AG09309 (cell line): Measurements from ENCODE around the gene SCAANT1.

Source experiments
- DNase-seq: peaks from one replicate; pipeline ENCODE4 v3.0.0-alpha.2; 2010; ENCODE audit warnings: low read depth
- H3K4me3 ChIP-seq: 2 replicates; pipeline ENCODE4 v1.5.1; 2011; ENCODE audit warnings: mild to moderate bottlenecking, low read depth, low read length, moderate library complexity; ENCODE audit not compliant: control insufficient read depth
- CTCF ChIP-seq: IDR thresholded peaks from 2 replicates; pipeline ENCODE4 v1.5.1; 2011; ENCODE audit warnings: mild to moderate bottlenecking, low read depth, low read length, inconsistent platforms; ENCODE audit not compliant: insufficient read depth, control insufficient read depth; ENCODE audit errors: missing control alignments

The SCAANT1 gene

DNA sequence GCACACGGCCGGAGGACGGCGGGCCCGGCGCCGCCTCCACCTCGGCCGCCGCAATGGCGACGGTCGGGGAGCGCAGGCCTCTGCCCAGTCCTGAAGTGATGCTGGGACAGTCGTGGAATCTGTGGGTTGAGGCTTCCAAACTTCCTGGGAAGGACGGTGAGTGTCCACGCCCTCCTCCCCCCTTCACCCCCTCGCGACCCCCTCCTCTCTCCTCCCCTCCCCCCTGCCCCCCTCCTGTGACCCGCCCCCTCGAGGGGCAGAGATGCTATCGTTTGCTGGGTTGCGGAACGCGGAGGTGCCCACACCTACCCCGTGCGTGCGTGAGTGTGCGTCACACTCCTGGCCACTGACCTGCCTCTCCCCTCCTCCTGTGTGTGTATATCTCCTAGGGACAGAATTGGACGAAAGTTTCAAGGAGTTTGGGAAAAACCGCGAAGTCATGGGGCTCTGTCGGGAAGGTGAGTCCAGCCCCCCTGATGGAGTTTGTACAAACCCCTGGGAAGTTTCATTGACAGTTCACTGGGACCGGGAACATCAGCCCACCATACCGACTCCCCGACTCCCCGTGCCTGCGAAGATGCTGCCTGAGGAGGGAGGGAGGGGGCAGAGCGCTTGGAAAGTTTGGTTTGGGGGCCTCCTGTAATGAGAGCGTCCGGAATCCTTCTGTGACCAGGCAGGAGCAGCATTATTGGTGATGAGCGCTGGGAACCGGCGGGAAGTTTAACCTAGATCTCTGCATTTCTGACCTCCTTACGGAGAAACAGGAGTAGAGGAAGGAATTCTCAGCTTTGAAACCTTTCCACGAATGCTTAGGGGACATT, 795 bp upstream of the SCAANT1 start:
- DNase-seq: no peak
- peak overlapping the region; percentile 79 for H3K4me3 ChIP-seq
- TF ChIP-seq CTCF: no peak

GRCh38 chr3:63911509-63911872, 692 bp downstream of the SCAANT1 start:
- DNase-seq: no peak
- peak overlapping the region; percentile 79 for H3K4me3 ChIP-seq
- TF ChIP-seq CTCF: no peak

DNA sequence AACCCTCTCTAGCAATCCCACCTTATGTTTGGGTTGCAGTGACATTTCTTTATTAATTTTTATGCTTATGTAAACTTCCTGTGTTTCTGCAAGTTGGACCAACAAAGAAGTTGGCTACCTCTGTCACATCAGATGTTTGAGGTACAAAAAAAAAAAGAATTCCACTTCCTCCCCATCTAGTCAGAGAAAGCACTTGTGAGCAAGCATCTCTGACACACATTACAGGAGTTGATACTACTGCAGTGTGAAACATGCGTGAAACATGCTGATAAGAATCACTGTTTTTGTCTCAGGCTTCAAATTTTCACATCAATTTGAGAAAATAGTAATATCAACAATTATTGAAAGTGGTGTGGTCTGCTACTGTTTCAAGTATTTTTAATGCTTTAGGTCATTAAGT, 1.3 kb downstream of the SCAANT1 start:
- no peak for TF ChIP-seq CTCF
- peak overlapping the region; percentile 79 for H3K4me3 ChIP-seq
- no peak for DNase-seq

GRCh38 chr3:63910001-63910400, 2.2 kb downstream of the SCAANT1 start:
- no peak overlapping the region for H3K4me3 ChIP-seq
- no peak for DNase-seq
- TF ChIP-seq CTCF: no peak

GRCh38 chr3:63909431-63909830, 2.8 kb downstream of the SCAANT1 start:
- H3K4me3 ChIP-seq: no peak overlapping the region
- DNase-seq: no peak
- TF ChIP-seq CTCF: no peak

DNA sequence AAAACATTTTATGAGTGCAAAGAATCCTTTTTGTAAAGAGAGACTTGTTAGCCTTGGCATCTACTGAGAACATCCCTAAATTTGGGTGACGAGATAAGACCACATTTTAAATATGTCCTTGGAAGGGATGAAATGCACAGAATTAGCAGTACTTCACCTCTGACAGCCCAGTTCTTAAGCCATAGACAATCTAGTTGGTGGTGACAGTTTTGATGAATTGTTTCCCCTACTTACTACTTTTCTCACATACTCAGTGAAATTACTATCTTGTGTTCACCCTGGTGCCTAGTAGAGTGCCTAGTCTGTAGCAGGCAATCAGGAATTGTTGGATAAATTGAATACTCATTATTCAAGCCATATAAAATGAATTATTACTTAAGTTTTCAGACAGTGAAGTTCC, 3.4 kb downstream of the SCAANT1 start:
- no peak overlapping the region for H3K4me3 ChIP-seq
- DNase-seq: no peak
- TF ChIP-seq CTCF: no peak
